ENCODE results near the gene GPR150. TPM values are rescaled to one million over a fixed set of nuclear protein-coding genes. Genes with fewer than 3 reads are reported as not detected.

The GPR150 gene
- total and polyA plus RNA-seq, 9 of the 15 experiments (the other 6 are each of a cell fraction or from before 2014, with no cell fraction given) = not detected

DNA sequence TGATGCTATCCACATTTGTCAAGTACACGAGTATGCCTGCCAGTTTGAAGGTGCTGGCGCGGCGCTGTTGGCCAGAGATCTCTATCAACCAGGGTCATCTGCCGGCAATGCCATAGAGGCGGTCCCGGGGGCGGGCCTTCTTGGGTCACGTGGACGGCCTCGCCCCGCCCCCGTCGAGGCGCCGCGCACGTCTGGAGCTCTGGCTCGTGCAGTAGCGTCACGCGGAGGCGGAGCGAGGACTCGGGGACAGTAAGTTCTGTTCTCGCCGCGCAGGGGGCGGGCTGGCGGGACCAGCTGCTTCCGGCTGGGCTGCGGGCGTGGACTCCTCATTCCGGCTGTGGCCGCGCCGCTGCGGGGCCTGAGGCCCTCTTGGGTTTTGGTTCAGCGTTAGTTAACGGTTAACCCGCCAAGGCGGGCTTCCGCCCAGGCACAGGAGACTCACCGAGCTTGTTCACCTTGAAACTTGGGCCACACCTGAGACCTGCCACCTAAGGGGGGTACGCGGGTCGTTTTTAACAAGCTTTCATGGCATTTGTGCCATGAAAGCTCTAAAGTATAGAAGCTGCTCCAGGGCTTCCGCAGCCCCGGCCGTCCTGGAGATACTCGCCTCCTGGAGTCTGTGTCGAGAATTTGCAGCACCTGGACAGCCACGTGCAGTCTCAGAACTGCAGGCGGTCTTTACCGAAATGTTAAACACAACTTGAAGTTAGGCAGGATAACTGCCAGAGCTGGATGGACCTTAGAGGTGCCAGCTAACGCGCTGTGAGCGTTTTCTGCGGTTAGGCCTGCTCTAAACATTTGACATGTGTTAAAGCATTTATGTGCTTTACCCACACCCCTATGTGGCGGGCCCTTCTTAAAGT lies 26.9 kb downstream of the GPR150 start, which contains the start of gene RFESD (continued):
- TF ChIP-seq, protein P1, sequence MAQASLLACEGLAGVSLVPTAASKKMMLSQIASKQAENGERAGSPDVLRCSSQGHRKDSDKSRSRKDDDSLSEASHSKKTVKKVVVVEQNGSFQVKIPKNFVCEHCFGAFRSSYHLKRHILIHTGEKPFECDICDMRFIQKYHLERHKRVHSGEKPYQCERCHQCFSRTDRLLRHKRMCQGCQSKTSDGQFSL (CRISPR knock-in tag; IDR thresholded peaks at IDR 0.05) = no peak
- TF ChIP-seq, protein P1 (tag; IDR thresholded peaks at IDR 0.05) = no peak
- TF ChIP-seq LCOR (CRISPR knock-in tag; IDR thresholded peaks at IDR 0.05) (no peak; the same call in 1 of the 2 replicates), ZNF699 (CRISPR knock-in tag; IDR thresholded peaks at IDR 0.05; ENCODE audit: insufficient replicate concordance) (no peak), ZNF232 (CRISPR knock-in tag; IDR thresholded peaks at IDR 0.05) (0 out of 2 replicates have a peak, but pooled peaks have one; percentile 73), CBX2 (IDR thresholded peaks at IDR 0.05; ENCODE audit: insufficient read depth, low read length, poor library complexity, severe bottlenecking) (no peak), OTX1 (CRISPR knock-in tag; IDR thresholded peaks at IDR 0.05) (no peak), TSC22D4 (tag; IDR thresholded peaks at IDR 0.05) (no peak), TEAD4 (IDR thresholded peaks at IDR 0.05; ENCODE audit: low read length) (0 out of 2 replicates have a peak, but pooled peaks have one; percentile 4), TEAD4 (CRISPR knock-in tag; IDR thresholded peaks at IDR 0.05; ENCODE audit: borderline replicate concordance) (no peak), KDM1A (IDR thresholded peaks at IDR 0.05) (no peak), BRD9 (IDR thresholded peaks at IDR 0.05; ENCODE audit: low read depth, partially characterized antibody) (no peak), ZC3H4 (CRISPR knock-in tag; IDR thresholded peaks at IDR 0.05; ENCODE audit: borderline replicate concordance) (no peak), SNRNP70 (optimal IDR thresholded peaks at IDR 0.05; ENCODE audit: low read depth, low read length) (no peak), SMAD1 (IDR thresholded peaks at IDR 0.05; ENCODE audit: low read depth, low read length, partially characterized antibody) (peak; percentile 71), FOXJ2 (tag; IDR thresholded peaks at IDR 0.05) (no peak; the same call in 1 of the 2 replicates)
- TF ChIP-seq, protein P2, sequence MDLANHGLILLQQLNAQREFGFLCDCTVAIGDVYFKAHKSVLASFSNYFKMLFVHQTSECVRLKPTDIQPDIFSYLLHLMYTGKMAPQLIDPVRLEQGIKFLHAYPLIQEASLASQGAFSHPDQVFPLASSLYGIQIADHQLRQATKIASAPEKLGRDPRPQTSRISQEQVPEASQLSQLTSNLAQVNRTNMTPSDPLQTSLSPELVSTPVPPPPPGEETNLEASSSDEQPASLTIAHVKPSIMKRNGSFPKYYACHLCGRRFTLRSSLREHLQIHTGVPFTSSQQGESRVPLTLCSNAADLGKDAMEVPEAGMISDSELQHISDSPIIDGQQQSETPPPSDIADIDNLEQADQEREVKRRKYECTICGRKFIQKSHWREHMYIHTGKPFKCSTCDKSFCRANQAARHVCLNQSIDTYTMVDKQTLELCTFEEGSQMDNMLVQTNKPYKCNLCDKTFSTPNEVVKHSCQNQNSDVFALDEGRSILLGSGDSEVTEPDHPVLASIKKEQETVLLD (IDR thresholded peaks at IDR 0.05) = no peak
- TF ChIP-seq, protein P3, sequence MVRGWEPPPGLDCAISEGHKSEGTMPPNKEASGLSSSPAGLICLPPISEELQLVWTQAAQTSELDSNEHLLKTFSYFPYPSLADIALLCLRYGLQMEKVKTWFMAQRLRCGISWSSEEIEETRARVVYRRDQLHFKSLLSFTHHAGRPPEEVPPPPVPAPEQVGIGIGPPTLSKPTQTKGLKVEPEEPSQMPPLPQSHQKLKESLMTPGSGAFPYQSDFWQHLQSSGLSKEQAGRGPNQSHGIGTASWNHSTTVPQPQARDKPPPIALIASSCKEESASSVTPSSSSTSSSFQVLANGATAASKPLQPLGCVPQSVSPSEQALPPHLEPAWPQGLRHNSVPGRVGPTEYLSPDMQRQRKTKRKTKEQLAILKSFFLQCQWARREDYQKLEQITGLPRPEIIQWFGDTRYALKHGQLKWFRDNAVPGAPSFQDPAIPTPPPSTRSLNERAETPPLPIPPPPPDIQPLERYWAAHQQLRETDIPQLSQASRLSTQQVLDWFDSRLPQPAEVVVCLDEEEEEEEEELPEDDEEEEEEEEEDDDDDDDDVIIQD (CRISPR knock-in tag; IDR thresholded peaks at IDR 0.05) = no peak
- TF ChIP-seq, protein P4, sequence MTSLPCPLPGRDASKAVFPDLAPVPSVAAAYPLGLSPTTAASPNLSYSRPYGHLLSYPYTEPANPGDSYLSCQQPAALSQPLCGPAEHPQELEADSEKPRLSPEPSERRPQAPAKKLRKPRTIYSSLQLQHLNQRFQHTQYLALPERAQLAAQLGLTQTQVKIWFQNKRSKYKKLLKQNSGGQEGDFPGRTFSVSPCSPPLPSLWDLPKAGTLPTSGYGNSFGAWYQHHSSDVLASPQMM (CRISPR knock-in tag; IDR thresholded peaks at IDR 0.05) = no peak
- TF ChIP-seq, protein P5, sequence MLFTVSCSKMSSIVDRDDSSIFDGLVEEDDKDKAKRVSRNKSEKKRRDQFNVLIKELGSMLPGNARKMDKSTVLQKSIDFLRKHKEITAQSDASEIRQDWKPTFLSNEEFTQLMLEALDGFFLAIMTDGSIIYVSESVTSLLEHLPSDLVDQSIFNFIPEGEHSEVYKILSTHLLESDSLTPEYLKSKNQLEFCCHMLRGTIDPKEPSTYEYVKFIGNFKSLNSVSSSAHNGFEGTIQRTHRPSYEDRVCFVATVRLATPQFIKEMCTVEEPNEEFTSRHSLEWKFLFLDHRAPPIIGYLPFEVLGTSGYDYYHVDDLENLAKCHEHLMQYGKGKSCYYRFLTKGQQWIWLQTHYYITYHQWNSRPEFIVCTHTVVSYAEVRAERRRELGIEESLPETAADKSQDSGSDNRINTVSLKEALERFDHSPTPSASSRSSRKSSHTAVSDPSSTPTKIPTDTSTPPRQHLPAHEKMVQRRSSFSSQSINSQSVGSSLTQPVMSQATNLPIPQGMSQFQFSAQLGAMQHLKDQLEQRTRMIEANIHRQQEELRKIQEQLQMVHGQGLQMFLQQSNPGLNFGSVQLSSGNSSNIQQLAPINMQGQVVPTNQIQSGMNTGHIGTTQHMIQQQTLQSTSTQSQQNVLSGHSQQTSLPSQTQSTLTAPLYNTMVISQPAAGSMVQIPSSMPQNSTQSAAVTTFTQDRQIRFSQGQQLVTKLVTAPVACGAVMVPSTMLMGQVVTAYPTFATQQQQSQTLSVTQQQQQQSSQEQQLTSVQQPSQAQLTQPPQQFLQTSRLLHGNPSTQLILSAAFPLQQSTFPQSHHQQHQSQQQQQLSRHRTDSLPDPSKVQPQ (CRISPR knock-in tag; IDR thresholded peaks at IDR 0.05; ENCODE audit: borderline replicate concordance) = no peak
